ENCODE data around the gene GSG1. TPM values are rescaled to one million over a fixed set of nuclear protein-coding genes. Genes with fewer than 3 reads are reported as not detected.

GSG1 gene
- total RNA-seq, 1 donor from 2014 or later, result 0.23 TPM

DNA sequence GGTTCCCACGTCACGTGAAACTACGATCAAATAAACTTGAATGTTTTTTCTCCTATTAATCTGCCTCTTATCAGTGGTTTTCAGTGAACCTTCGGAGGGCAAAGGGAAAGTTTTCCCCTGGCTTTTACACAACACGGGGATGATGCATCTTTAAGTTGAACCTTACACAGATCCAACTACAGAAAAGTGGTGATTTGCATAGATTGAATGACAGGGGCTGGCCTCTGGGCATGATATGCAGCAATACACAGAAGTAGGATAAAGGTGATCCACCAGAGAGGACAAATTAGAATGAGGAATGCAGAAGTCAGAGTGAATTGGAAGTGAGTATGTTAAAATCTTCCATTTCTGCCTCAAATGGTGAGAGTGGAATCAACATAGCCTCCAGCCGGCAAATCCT lies 11.6 kb downstream of the GSG1 start:
- Mint-ChIP-seq H3K4me1 (ENCODE audit: low read depth, unreplicated experiment) (peaks cover 16% of the 10 kb centered on the region), H3K27ac (ENCODE audit: unreplicated experiment) (no peak overlapping the region), H3K4me3 (ENCODE audit: unreplicated experiment) (no peak overlapping the region), H3K9me3 (ENCODE audit: unreplicated experiment) (no peaks in the 10 kb centered on the region), H3K27me3 (ENCODE audit: low read depth, unreplicated experiment) (peaks cover 11% of the 10 kb centered on the region), H3K36me3 (ENCODE audit: low read depth, unreplicated experiment) (no peaks in the 10 kb centered on the region)
- no peaks in the 10 kb centered on the region for H3K36me3 ChIP-seq (ENCODE audit: insufficient read depth, low read length)
- no peaks in the 10 kb centered on the region for H4K20me1 ChIP-seq (ENCODE audit: insufficient read depth, low read length)
- no peaks in the 10 kb centered on the region for H3K79me2 ChIP-seq (ENCODE audit: insufficient read depth, low read length)
- no peak overlapping the region for H2AFZ ChIP-seq (ENCODE audit: low read depth, low read length)
- H3K4me1 ChIP-seq (ENCODE audit: insufficient read depth, low read length), result peaks cover 16% of the 10 kb centered on the region
- DNase-seq (ENCODE audit: low read depth) (no peak), FAIRE-seq (no peak)
- H3K9me3 ChIP-seq (ENCODE audit: insufficient read depth, low read depth, low read length), result no peaks in the 10 kb centered on the region
- H3K4me3 ChIP-seq (ENCODE audit: insufficient read depth, low read depth, low read length), result no peak overlapping the region
- no peaks in the 10 kb centered on the region for H3K27me3 ChIP-seq (ENCODE audit: insufficient read depth, low read length)
- no peak overlapping the region for H3K9ac ChIP-seq (ENCODE audit: low read length)
- H3K4me2 ChIP-seq (ENCODE audit: low read length), result no peak overlapping the region
- no peak overlapping the region for H3K27ac ChIP-seq (ENCODE audit: low read depth, low read length)
- TF ChIP-seq EZH2 (IDR thresholded peaks at IDR 0.05; ENCODE audit: insufficient read depth, low read length), result no peak
- TF ChIP-seq, protein P1, sequence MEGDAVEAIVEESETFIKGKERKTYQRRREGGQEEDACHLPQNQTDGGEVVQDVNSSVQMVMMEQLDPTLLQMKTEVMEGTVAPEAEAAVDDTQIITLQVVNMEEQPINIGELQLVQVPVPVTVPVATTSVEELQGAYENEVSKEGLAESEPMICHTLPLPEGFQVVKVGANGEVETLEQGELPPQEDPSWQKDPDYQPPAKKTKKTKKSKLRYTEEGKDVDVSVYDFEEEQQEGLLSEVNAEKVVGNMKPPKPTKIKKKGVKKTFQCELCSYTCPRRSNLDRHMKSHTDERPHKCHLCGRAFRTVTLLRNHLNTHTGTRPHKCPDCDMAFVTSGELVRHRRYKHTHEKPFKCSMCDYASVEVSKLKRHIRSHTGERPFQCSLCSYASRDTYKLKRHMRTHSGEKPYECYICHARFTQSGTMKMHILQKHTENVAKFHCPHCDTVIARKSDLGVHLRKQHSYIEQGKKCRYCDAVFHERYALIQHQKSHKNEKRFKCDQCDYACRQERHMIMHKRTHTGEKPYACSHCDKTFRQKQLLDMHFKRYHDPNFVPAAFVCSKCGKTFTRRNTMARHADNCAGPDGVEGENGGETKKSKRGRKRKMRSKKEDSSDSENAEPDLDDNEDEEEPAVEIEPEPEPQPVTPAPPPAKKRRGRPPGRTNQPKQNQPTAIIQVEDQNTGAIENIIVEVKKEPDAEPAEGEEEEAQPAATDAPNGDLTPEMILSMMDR (IDR thresholded peaks at IDR 0.05; ENCODE audit: insufficient read depth, low read depth, low read length), result no peak

DNA sequence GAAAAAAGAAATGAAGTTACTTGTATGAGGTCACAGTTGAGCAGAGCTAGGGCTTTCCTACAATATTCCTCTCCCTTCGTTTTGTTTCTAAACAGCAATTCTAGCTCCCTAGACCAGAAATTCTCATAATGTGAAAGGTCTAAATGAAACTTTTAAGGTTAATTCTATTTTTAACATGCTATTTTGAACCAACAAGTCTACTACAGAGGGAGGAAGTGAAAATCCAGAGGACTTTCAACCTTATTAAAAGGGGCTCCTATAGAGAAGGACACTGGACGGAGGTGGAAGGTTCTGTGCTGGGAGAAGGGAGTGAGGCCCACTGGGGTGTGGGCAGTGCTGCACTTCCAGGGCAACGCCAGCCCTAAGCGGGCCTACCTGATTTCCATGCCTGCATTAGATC lies 13.4 kb downstream of the GSG1 start:
- H3K27me3 ChIP-seq (ENCODE audit: insufficient read depth, low read length), result no peaks in the 10 kb centered on the region

DNA sequence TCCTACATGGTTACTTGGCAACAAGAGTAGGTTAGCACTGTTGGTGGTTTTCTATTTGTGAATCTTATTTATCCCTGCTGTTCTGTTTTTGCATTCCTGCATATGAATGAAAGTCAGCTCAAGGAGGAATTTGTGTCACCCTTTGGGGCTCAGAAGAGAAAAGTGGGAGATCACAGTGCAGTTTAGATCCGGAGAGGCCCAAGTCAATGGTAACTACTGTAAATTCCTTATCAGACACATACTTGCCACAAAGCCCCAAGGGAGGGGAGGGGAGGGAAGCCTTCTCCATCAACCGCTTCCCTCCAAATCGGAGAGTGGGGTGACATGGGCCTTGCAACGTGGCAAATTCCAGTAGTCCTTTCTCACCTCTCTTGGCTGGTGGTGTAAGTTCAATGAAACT lies 15.0 kb downstream of the GSG1 start:
- TF ChIP-seq, protein P1 (IDR thresholded peaks at IDR 0.05; ENCODE audit: insufficient read depth, low read depth, low read length), result no peak
- no peak for TF ChIP-seq EZH2 (IDR thresholded peaks at IDR 0.05; ENCODE audit: insufficient read depth, low read length)
- H3K4me2 ChIP-seq (ENCODE audit: low read length), result no peak overlapping the region
- Mint-ChIP-seq H3K9me3 (ENCODE audit: unreplicated experiment) (no peaks in the 10 kb centered on the region), H3K4me1 (ENCODE audit: low read depth, unreplicated experiment) (peaks cover 12% of the 10 kb centered on the region), H3K27me3 (ENCODE audit: low read depth, unreplicated experiment) (peaks cover 11% of the 10 kb centered on the region), H3K27ac (ENCODE audit: unreplicated experiment) (no peak overlapping the region), H3K36me3 (ENCODE audit: low read depth, unreplicated experiment) (no peaks in the 10 kb centered on the region), H3K4me3 (ENCODE audit: unreplicated experiment) (no peak overlapping the region)
- DNase-seq (ENCODE audit: low read depth) (no peak), FAIRE-seq (no peak)
- no peak overlapping the region for H3K9ac ChIP-seq (ENCODE audit: low read length)
- peaks cover 5% of the 10 kb centered on the region for H3K4me1 ChIP-seq (ENCODE audit: insufficient read depth, low read length)
- H3K27me3 ChIP-seq (ENCODE audit: insufficient read depth, low read length), result no peaks in the 10 kb centered on the region
- no peaks in the 10 kb centered on the region for H3K36me3 ChIP-seq (ENCODE audit: insufficient read depth, low read length)
- H3K9me3 ChIP-seq (ENCODE audit: insufficient read depth, low read depth, low read length), result no peaks in the 10 kb centered on the region
- no peaks in the 10 kb centered on the region for H4K20me1 ChIP-seq (ENCODE audit: insufficient read depth, low read length)
- no peak overlapping the region for H3K4me3 ChIP-seq (ENCODE audit: insufficient read depth, low read depth, low read length)
- H3K79me2 ChIP-seq (ENCODE audit: insufficient read depth, low read length), result no peaks in the 10 kb centered on the region
- H2AFZ ChIP-seq (ENCODE audit: low read depth, low read length), result no peak overlapping the region
- H3K27ac ChIP-seq (ENCODE audit: low read depth, low read length), result no peak overlapping the region

More for the DNA sequence above, 13.4 kb downstream of the GSG1 start:
- Mint-ChIP-seq H3K4me1 (ENCODE audit: low read depth, unreplicated experiment) (peaks cover 22% of the 10 kb centered on the region), H3K9me3 (ENCODE audit: unreplicated experiment) (no peaks in the 10 kb centered on the region), H3K27ac (ENCODE audit: unreplicated experiment) (no peak overlapping the region), H3K27me3 (ENCODE audit: low read depth, unreplicated experiment) (peaks cover 11% of the 10 kb centered on the region), H3K36me3 (ENCODE audit: low read depth, unreplicated experiment) (no peaks in the 10 kb centered on the region), H3K4me3 (ENCODE audit: unreplicated experiment) (no peak overlapping the region)
- no peak overlapping the region for H3K9ac ChIP-seq (ENCODE audit: low read length)
- H2AFZ ChIP-seq (ENCODE audit: low read depth, low read length), result no peak overlapping the region
- H3K4me2 ChIP-seq (ENCODE audit: low read length), result no peak overlapping the region
- H3K4me1 ChIP-seq (ENCODE audit: insufficient read depth, low read length), result peaks cover 16% of the 10 kb centered on the region
- H3K9me3 ChIP-seq (ENCODE audit: insufficient read depth, low read depth, low read length), result no peaks in the 10 kb centered on the region
- H4K20me1 ChIP-seq (ENCODE audit: insufficient read depth, low read length), result no peaks in the 10 kb centered on the region
- no peak for TF ChIP-seq EZH2 (IDR thresholded peaks at IDR 0.05; ENCODE audit: insufficient read depth, low read length)
- TF ChIP-seq, protein P1 (IDR thresholded peaks at IDR 0.05; ENCODE audit: insufficient read depth, low read depth, low read length), result no peak
- FAIRE-seq (no peak), DNase-seq (ENCODE audit: low read depth) (no peak)
- H3K27ac ChIP-seq (ENCODE audit: low read depth, low read length), result no peak overlapping the region
- H3K79me2 ChIP-seq (ENCODE audit: insufficient read depth, low read length), result no peaks in the 10 kb centered on the region
- H3K36me3 ChIP-seq (ENCODE audit: insufficient read depth, low read length), result no peaks in the 10 kb centered on the region
- H3K4me3 ChIP-seq (ENCODE audit: insufficient read depth, low read depth, low read length), result no peak overlapping the region
